ENCODE results near the gene XYLT2. TPM values are rescaled to one million over a fixed set of nuclear protein-coding genes. Genes with fewer than 3 reads are reported as not detected.
"Not testable (repeated sequence)": the region's sequence is repeated elsewhere in the genome, so short reads cannot be mapped to it uniquely, and the experiment has no call there.

Gene XYLT2
- total and polyA plus RNA-seq, 4 experiments from 2014 or later: 7.7 to 41.1 (median 29.2) TPM

GRCh38 chr17:50311483-50311882, 34.4 kb upstream of the XYLT2 start:
- Histone ChIP-seq H3K36me3 (ENCODE audit: insufficient read depth, low read length) (no peaks in the 10 kb centered on the region), H3K4me3 (ENCODE audit: low read length in 2 of 2) (no peak overlapping the region), H3K4me1 (ENCODE audit: insufficient read depth, low read length) (no peaks in the 10 kb centered on the region), H3K27ac (ENCODE audit: low read depth, low read length) (no peak overlapping the region), H3K9me3 (ENCODE audit: control insufficient read depth in 1 of 2, low read length in 2 of 2) (no peaks in the 10 kb centered on the region), H3K27me3 (ENCODE audit: insufficient read depth, low read length) (no peaks in the 10 kb centered on the region)
- ChIA-PET CTCF (ENCODE audit: partially characterized antibody) (interaction anchor here (1.2 kb wide), 1 partner anchor 51 kb away, joined by 3 read pairs; no protein-coding TSS in a partner anchor), POLR2A (ENCODE audit: partially characterized antibody) (no interaction called here)
- Mint-ChIP-seq H3K36me3 (no peaks in the 10 kb centered on the region), H3K27ac (no peak overlapping the region), H3K27me3 (peaks cover 7 to 23% of the 10 kb centered on the region in 2 donors), H3K4me1 (no peaks in the 10 kb centered on the region), H3K9me3 (no peaks in the 10 kb centered on the region), H3K4me3 (no peak overlapping the region)
- intact Hi-C loops (cut with micrococcal nuclease): no loop called here
- DNase-seq: no peak

- Mint-ChIP-seq H3K27ac (no peak overlapping the region), H3K4me1 (no peaks in the 10 kb centered on the region), H3K9me3 (no peaks in the 10 kb centered on the region), H3K36me3 (no peaks in the 10 kb centered on the region), H3K27me3 (peaks cover 7 to 23% of the 10 kb centered on the region in 2 donors), H3K4me3 (no peak overlapping the region)
- Histone ChIP-seq H3K4me1 (ENCODE audit: insufficient read depth, low read length) (no peaks in the 10 kb centered on the region), H3K4me3 (ENCODE audit: low read length in 2 of 2) (no peak overlapping the region), H3K9me3 (ENCODE audit: control insufficient read depth in 1 of 2, low read length in 2 of 2) (no peaks in the 10 kb centered on the region), H3K36me3 (ENCODE audit: insufficient read depth, low read length) (no peaks in the 10 kb centered on the region), H3K27ac (ENCODE audit: low read depth, low read length) (no peak overlapping the region), H3K27me3 (ENCODE audit: insufficient read depth, low read length) (no peaks in the 10 kb centered on the region)
- DNase-seq: no peak
- intact Hi-C loops (cut with micrococcal nuclease): no loop called here
- ChIA-PET POLR2A (ENCODE audit: partially characterized antibody) (no interaction called here), CTCF (ENCODE audit: partially characterized antibody) (interaction anchor here (0.6 to 1.2 kb wide), 3 partner anchors 14 to 113 kb away, joined by 3 read pairs; no protein-coding TSS in a partner anchor)
Observed at GRCh38 chr17:50312308-50312707, 33.6 kb upstream of the XYLT2 start.

GRCh38 chr17:50314456-50315011, 31.4 kb upstream of the XYLT2 start:
- ChIA-PET POLR2A (ENCODE audit: partially characterized antibody) (no interaction called here), CTCF (ENCODE audit: partially characterized antibody) (no interaction called here)
- no peak overlapping the region for H3K27ac Mint-ChIP-seq
- no peaks in the 10 kb centered on the region for H3K4me1 Mint-ChIP-seq
- Histone ChIP-seq H3K9me3 (ENCODE audit: control insufficient read depth in 1 of 2, low read length in 2 of 2) (no peaks in the 10 kb centered on the region), H3K27ac (ENCODE audit: low read depth, low read length) (no peak overlapping the region), H3K4me1 (ENCODE audit: insufficient read depth, low read length) (no peaks in the 10 kb centered on the region), H3K4me3 (ENCODE audit: low read length in 2 of 2) (no peak overlapping the region), H3K27me3 (ENCODE audit: insufficient read depth, low read length) (no peaks in the 10 kb centered on the region), H3K36me3 (ENCODE audit: insufficient read depth, low read length) (no peaks in the 10 kb centered on the region)
- DNase-seq: no peak
- H3K36me3 Mint-ChIP-seq: no peaks in the 10 kb centered on the region
- H3K27me3 Mint-ChIP-seq: peaks cover 7 to 23% of the 10 kb centered on the region in 2 donors
- intact Hi-C loops (cut with micrococcal nuclease): no loop called here
- H3K4me3 Mint-ChIP-seq: no peak overlapping the region
- H3K9me3 Mint-ChIP-seq: peaks cover 0 to 2% (median 0%) of the 10 kb centered on the region in 8 donors

GRCh38 chr17:50316016-50316587, 29.8 kb upstream of the XYLT2 start:
- H3K27ac Mint-ChIP-seq: no peak overlapping the region
- POLR2A ChIA-PET (ENCODE audit: partially characterized antibody): no interaction called here
- Histone ChIP-seq H3K36me3 (ENCODE audit: insufficient read depth, low read length) (no peaks in the 10 kb centered on the region), H3K4me3 (ENCODE audit: low read length in 2 of 2) (no peak overlapping the region), H3K27ac (ENCODE audit: low read depth, low read length) (no peak overlapping the region), H3K27me3 (ENCODE audit: insufficient read depth, low read length) (no peaks in the 10 kb centered on the region), H3K4me1 (ENCODE audit: insufficient read depth, low read length) (no peaks in the 10 kb centered on the region), H3K9me3 (ENCODE audit: control insufficient read depth in 1 of 2, low read length in 2 of 2) (no peaks in the 10 kb centered on the region)
- peaks cover 7 to 15% of the 10 kb centered on the region in 2 donors for H3K27me3 Mint-ChIP-seq
- CTCF ChIA-PET (ENCODE audit: partially characterized antibody): interaction anchor here (1.0 kb wide), 1 partner anchor 15 kb away, joined by 3 read pairs; no protein-coding TSS in a partner anchor
- DNase-seq: no peak
- H3K4me3 Mint-ChIP-seq: no peak overlapping the region
- no peaks in the 10 kb centered on the region for H3K4me1 Mint-ChIP-seq
- intact Hi-C loops (cut with micrococcal nuclease): no loop called here
- no peaks in the 10 kb centered on the region for H3K36me3 Mint-ChIP-seq
- peaks cover 0 to 2% (median 0%) of the 10 kb centered on the region in 8 donors for H3K9me3 Mint-ChIP-seq

- H3K4me3 Mint-ChIP-seq: not testable (repeated sequence)
- CTCF ChIA-PET (ENCODE audit: partially characterized antibody): interaction anchor here (1.0 kb wide), 1 partner anchor 15 kb away, joined by 3 read pairs; no protein-coding TSS in a partner anchor
Observed at GRCh38 chr17:50316660-50317059, 29.3 kb upstream of the XYLT2 start.

GRCh38 chr17:50317121-50317520, 28.8 kb upstream of the XYLT2 start:
- CTCF ChIA-PET (ENCODE audit: partially characterized antibody): interaction anchor here (1.0 kb wide), 1 partner anchor 16 kb away, joined by 3 read pairs; no protein-coding TSS in a partner anchor
- no peak for DNase-seq
- Mint-ChIP-seq H3K36me3 (no peaks in the 10 kb centered on the region), H3K4me3 (no peak overlapping the region), H3K9me3 (peaks cover 0 to 2% (median 0%) of the 10 kb centered on the region in 8 donors), H3K27me3 (peaks cover 7 to 8% of the 10 kb centered on the region in 2 donors), H3K27ac (no peak overlapping the region), H3K4me1 (no peaks in the 10 kb centered on the region)
- intact Hi-C loops (cut with micrococcal nuclease): no loop called here
- Histone ChIP-seq H3K4me1 (ENCODE audit: insufficient read depth, low read length) (no peaks in the 10 kb centered on the region), H3K4me3 (ENCODE audit: low read length in 2 of 2) (no peak overlapping the region), H3K27me3 (ENCODE audit: insufficient read depth, low read length) (no peaks in the 10 kb centered on the region), H3K27ac (ENCODE audit: low read depth, low read length) (no peak overlapping the region), H3K36me3 (ENCODE audit: insufficient read depth, low read length) (no peaks in the 10 kb centered on the region), H3K9me3 (ENCODE audit: control insufficient read depth in 1 of 2, low read length in 2 of 2) (no peaks in the 10 kb centered on the region)
- POLR2A ChIA-PET (ENCODE audit: partially characterized antibody): no interaction called here

More at GRCh38 chr17:50316660-50317059, 29.3 kb upstream of the XYLT2 start:
- H3K27ac Mint-ChIP-seq; intact Hi-C loops (cut with micrococcal nuclease); H3K27ac ChIP-seq (ENCODE audit: low read depth, low read length); H3K36me3 Mint-ChIP-seq; H3K36me3 ChIP-seq (ENCODE audit: insufficient read depth, low read length); H3K4me1 ChIP-seq (ENCODE audit: insufficient read depth, low read length); POLR2A ChIA-PET (ENCODE audit: partially characterized antibody); H3K27me3 ChIP-seq (ENCODE audit: insufficient read depth, low read length); H3K9me3 Mint-ChIP-seq; H3K9me3 ChIP-seq (ENCODE audit: control insufficient read depth in 1 of 2, low read length in 2 of 2); H3K4me3 ChIP-seq (ENCODE audit: low read length in 2 of 2); H3K27me3 Mint-ChIP-seq; DNase-seq; H3K4me1 Mint-ChIP-seq: not testable (repeated sequence)

GRCh38 chr17:50318501-50319285, 27.2 kb upstream of the XYLT2 start:
- no peak for DNase-seq
- no peaks in the 10 kb centered on the region for H3K27me3 ChIP-seq (ENCODE audit: insufficient read depth, low read length)
- CTCF ChIA-PET (ENCODE audit: partially characterized antibody): no interaction called here
- no peaks in the 10 kb centered on the region for H3K9me3 ChIP-seq (ENCODE audit: control insufficient read depth in 1 of 2, low read length in 2 of 2)
- H3K4me3 Mint-ChIP-seq: no peak overlapping the region
- no peak overlapping the region for H3K4me3 ChIP-seq (ENCODE audit: low read length in 2 of 2)
- no peaks in the 10 kb centered on the region for H3K36me3 ChIP-seq (ENCODE audit: insufficient read depth, low read length)
- peaks cover 0 to 1% of the 10 kb centered on the region in 2 donors for H3K27me3 Mint-ChIP-seq
- H3K4me1 Mint-ChIP-seq: no peaks in the 10 kb centered on the region
- POLR2A ChIA-PET (ENCODE audit: partially characterized antibody): no interaction called here
- H3K9me3 Mint-ChIP-seq: peaks cover 0 to 2% (median 0%) of the 10 kb centered on the region in 8 donors
- H3K36me3 Mint-ChIP-seq: no peaks in the 10 kb centered on the region
- intact Hi-C loops (cut with micrococcal nuclease): no loop called here
- peak overlapping the region in 1 of 7 donors; percentile 61 for H3K27ac Mint-ChIP-seq
- H3K27ac ChIP-seq (ENCODE audit: low read depth, low read length): no peak overlapping the region
- no peaks in the 10 kb centered on the region for H3K4me1 ChIP-seq (ENCODE audit: insufficient read depth, low read length)

All from CD4-positive, alpha-beta memory T cell (primary cell).